Fibroblast of mammary gland (primary cell): Measurements from ENCODE around the gene TBC1D22A.

Experiments
- DNase-seq: peaks from one replicate; pipeline ENCODE4 v3.0.0-alpha.2; 2010; ENCODE audit warnings: low read depth
- H3K4me3 ChIP-seq: 2 replicates; pipeline ENCODE4 v1.5.1; 2011; ENCODE audit warnings: low read depth, mild to moderate bottlenecking, low read length, moderate library complexity; ENCODE audit not compliant: control insufficient read depth
- TF ChIP-seq, protein P1 (sequence below): conservative IDR thresholded peaks from 2 replicates; pipeline ENCODE4 v1.5.1; 2011; ENCODE audit warnings: low read depth, low read length, inconsistent platforms; ENCODE audit not compliant: control insufficient read depth, insufficient read depth

Gene TBC1D22A

DNA sequence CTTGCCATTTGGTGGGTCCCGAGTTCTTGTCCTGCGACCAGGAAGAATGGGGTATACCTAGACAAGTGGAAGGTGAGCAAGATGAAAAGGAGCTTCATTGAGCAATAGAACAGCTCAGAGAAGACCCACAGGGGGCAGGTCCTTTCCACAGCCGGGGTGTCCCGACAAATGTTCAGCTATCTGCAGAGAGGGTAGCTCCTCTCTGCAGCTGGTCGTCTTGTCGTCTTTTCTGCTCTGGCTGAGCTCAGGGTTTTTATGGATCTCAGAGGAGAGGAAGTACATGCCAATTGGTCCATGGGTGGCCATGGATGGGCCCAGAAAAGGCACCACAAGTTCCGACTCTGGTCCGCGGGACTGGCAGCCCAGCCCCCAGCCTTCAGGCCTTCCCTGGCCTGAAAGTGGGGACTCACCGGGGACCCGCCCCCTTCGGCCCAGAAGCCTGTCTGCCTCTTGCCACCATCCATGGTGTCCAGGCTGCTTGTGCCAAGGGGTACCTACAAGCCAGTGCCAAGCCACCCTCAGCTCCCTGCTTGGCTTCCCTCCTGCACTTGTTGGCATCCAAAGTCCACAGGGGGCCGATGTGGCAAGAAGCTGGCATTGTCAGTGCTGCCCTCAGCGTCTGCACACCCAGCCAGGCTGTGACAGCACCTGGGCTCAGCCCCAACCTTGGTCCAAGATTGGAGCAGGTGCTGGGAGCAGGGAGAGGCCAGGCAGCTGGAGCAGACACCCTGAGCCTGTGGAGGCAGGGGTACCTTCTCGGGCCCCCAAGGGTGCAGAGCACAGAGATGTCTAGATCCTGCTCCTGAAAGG is 438.9 kb downstream of the TBC1D22A start:
- TF ChIP-seq, protein P1, sequence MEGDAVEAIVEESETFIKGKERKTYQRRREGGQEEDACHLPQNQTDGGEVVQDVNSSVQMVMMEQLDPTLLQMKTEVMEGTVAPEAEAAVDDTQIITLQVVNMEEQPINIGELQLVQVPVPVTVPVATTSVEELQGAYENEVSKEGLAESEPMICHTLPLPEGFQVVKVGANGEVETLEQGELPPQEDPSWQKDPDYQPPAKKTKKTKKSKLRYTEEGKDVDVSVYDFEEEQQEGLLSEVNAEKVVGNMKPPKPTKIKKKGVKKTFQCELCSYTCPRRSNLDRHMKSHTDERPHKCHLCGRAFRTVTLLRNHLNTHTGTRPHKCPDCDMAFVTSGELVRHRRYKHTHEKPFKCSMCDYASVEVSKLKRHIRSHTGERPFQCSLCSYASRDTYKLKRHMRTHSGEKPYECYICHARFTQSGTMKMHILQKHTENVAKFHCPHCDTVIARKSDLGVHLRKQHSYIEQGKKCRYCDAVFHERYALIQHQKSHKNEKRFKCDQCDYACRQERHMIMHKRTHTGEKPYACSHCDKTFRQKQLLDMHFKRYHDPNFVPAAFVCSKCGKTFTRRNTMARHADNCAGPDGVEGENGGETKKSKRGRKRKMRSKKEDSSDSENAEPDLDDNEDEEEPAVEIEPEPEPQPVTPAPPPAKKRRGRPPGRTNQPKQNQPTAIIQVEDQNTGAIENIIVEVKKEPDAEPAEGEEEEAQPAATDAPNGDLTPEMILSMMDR = no peak
- no peak for DNase-seq
- no peak overlapping the region for H3K4me3 ChIP-seq

DNA sequence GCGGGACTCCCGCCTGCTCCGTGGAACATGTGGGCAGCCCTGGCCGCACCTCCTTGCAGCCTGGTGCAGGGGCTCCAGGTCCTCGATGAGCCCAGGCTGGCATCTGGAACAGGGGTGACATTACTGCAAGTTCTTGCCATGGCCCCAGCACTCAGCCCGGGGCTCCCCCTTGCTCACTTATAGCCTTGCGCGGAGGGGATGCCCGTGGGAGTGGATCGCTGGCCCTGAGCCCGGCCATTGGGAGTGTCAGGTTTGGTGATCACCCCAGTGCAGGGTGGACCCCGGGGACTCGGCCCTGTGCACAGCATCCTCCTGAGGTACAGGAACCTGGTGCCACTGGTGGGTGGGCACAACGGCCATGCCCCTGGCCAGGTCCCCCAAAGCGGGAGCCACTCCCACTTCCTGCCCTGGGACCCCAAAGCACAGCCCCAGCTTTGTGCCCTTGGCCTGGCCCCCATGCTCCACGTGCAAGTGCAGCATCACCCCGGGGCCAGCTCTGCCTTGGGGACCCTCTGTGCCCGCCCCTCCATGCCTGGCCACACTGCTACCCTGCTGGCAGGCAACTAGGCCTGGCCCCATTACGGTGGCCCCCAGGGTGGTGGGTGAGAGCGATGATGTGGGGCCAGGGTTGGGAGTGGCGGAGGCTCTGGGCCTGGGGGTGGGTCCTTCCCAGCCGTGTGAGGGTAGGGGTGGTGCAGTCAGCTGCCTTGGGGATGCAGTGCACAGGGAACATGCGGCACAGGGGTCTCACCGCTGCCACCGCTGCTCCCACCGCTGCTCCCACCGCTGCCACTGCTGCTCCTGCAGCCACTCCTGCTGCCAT is 439.8 kb downstream of the TBC1D22A start:
- TF ChIP-seq, protein P1 = no peak
- no peak for DNase-seq
- no peak overlapping the region for H3K4me3 ChIP-seq

DNA sequence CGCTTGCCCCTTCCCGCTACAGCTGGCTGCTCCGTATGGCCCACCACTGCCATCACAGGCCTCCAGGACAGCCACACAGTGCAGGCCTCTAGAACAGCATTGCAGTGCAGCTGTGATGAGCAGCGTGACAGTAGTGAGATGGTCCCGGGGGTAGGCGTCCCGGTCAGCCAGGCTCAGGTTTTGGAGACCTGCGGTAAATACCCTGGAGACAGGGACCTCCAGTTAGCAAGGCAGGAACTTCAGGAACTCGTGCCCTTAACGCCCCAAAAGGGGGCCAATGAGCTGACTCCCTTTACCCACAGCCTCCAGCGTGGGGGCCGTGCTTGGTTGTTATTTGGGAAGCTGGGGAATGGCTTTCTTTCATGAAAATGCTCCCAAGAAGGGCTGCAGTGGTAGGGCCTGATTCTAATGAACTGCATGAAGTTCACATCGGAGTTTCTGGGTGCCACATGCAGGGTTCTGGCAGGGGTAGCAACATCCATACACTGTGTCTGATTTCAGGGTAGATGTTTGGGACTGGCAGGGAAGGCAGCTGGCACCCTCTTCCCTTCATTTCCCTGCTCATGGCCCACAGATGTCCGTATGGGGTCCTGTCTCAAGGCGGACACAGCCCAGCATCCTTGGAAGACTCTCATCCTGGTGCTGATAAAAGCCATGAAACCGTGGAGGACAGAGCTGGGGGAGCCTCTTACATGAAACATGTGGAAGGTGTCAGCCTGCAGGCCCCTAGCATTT is 440.5 kb downstream of the TBC1D22A start:
- no peak for DNase-seq
- TF ChIP-seq, protein P1 = no peak
- no peak overlapping the region for H3K4me3 ChIP-seq

DNA sequence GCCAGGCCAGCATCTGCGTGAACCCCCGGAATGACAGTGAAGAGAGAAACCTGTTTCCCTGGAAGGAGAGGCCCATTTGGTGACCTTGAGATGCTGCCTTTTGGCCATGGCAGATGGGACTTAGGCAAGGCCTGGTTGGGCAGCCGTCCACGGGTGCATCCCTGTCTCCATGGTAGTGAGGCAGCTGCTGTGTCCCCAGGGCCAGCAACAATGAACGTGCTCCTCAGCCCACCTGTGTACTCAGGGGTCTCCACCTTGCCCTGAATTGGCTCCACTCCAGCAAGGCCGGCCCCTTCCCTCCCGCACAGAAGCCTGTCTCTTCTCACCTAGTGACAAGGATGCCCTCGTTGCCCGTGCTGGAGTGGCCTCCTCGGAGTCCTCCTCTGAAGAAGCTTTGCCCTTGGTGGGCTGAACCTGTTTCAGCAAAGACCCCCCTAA is 441.1 kb downstream of the TBC1D22A start:
- no peak for DNase-seq
- TF ChIP-seq, protein P1 = no peak
- H3K4me3 ChIP-seq = no peak overlapping the region

DNA sequence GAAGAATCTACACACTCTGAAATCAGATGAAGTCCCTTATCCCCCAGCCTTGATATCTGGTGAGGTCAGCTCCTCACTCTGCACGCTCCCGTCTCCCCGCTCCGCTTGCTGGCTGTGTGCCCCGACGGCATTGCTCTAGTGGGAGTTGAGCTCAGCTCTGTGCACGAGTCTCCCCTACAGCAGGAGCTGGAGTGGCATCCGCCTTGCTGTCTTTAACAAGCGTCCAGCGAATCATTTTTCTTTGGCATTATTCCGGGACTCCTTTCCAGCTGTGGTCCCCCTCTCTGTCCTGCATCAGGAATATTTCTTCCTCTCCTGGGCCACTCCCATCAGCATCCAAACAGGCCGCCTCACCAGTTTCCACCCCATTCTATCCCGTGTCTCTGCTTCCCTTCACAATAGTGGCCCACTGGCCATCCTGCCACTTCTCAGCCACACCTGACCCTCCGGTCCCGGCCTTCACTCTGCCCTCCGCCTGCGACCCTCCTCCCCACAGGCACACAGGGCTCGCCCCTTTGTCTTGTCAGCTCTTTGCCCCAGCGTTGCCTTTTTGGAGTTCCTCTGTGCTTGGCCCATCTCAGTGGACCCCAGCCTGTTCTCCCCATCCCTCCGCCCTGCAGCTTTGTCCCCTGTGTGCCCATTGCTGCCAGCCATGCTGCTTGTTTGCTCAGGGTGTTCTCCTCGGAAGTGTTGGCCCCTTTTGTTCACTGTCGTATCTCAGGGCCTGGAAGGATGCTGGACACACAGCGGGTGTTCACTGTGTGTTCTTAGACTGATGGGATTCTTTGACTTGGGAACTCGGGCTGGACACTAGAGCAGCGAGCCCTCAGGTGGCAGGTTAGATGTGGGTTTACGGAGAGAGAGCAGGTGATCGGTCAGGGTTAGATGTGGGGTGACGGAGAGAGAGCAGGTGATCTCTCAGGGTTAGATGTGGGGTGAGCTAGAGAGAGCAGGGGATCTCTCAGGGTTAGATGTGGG is 441.8 kb downstream of the TBC1D22A start:
- TF ChIP-seq, protein P1 = no peak
- H3K4me3 ChIP-seq = no peak overlapping the region
- no peak for DNase-seq
